ENCODE measurements around the gene SPOCK1. TPM values are rescaled to one million over a fixed set of nuclear protein-coding genes. Genes with fewer than 3 reads are reported as not detected.

SPOCK1 gene
- total RNA-seq, 4 donors from 2014 or later = 8.6 to 34.8 (median 13.2) TPM

DNA sequence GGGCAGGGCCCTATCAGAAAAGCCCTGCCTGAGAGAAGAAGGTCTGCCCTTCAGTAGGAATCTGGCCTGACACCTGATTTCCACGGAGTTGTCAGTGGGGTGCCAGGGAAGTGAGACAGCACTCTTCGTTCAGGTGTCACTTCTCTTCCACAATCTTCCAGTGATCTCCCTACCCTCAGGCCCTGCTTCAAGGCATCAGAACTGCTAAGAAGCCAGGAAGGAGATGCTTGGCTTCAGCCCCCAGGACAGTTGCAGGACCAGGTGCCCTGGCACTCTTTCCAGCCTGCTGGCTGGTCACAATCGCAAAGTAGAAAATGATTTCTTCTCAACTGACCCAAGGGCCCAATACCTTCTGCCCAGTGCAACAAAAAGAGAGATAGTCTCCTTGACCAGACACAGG, 50.3 kb downstream of the SPOCK1 start:
- Histone ChIP-seq H3K36me3 (no peaks in the 10 kb centered on the region), H3K4me3 (no peak overlapping the region)
- intact Hi-C loops (cut with DNase I; ENCODE audit: low total_unique reads) = no loop called here

DNA sequence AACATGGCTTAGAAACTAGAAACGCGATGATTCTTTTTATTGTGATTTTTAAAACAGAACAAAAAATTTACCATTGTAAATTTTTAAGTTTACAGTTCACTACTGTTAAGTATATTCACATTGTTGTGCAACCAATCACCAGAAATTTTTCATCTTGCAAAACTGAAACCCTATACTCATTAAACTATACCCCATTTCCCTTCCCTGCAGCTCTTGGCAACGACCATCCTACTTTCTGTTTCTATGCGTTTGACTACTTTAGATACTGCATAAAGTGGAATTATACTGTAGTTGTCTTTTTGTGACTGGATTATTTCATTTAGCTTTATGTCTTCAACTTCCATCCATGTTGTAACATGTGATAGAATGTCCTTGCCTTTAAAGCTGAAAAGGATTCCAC, 52.5 kb downstream of the SPOCK1 start:
- Histone ChIP-seq H3K9me3 (no peaks in the 10 kb centered on the region), H3K27ac (no peak overlapping the region), H3K27me3 (no peaks in the 10 kb centered on the region), H3K4me3 (no peak overlapping the region), H3K36me3 (no peaks in the 10 kb centered on the region), H3K4me1 (no peaks in the 10 kb centered on the region)
- in situ Hi-C loops (cut with MboI; ENCODE audit: low pct_ligation_motif_present in 1 of 4, low pct_unique_long_range_greater_than_20kb in 1 of 4, low sequenced_read_pairs in 3 of 4) = no loop called here
- no peak for DNase-seq
- intact Hi-C loops (cut with DNase I; ENCODE audit: low total_unique reads) = no loop called here
- TF ChIP-seq EP300 (IDR thresholded peaks at IDR 0.05; ENCODE audit: low read depth) (no peak), POLR2AphosphoS5 (IDR thresholded peaks at IDR 0.05) (no peak), POLR2A (IDR thresholded peaks at IDR 0.05) (no peak)
- TF ChIP-seq, protein P1, sequence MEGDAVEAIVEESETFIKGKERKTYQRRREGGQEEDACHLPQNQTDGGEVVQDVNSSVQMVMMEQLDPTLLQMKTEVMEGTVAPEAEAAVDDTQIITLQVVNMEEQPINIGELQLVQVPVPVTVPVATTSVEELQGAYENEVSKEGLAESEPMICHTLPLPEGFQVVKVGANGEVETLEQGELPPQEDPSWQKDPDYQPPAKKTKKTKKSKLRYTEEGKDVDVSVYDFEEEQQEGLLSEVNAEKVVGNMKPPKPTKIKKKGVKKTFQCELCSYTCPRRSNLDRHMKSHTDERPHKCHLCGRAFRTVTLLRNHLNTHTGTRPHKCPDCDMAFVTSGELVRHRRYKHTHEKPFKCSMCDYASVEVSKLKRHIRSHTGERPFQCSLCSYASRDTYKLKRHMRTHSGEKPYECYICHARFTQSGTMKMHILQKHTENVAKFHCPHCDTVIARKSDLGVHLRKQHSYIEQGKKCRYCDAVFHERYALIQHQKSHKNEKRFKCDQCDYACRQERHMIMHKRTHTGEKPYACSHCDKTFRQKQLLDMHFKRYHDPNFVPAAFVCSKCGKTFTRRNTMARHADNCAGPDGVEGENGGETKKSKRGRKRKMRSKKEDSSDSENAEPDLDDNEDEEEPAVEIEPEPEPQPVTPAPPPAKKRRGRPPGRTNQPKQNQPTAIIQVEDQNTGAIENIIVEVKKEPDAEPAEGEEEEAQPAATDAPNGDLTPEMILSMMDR (IDR thresholded peaks at IDR 0.05) = no peak
- WGBS, 2 donors (ENCODE audit: low coverage in 1 of 2) = 61 to 62% methylated on average over 4 of the region's 4 CpGs

More for the DNA sequence above, 50.3 kb downstream of the SPOCK1 start:
- H3K27ac ChIP-seq = no peak overlapping the region
- H3K9me3 ChIP-seq = no peaks in the 10 kb centered on the region
- in situ Hi-C loops (cut with MboI; ENCODE audit: low pct_ligation_motif_present in 1 of 4, low pct_unique_long_range_greater_than_20kb in 1 of 4, low sequenced_read_pairs in 3 of 4) = no loop called here
- no peaks in the 10 kb centered on the region for H3K4me1 ChIP-seq
- TF ChIP-seq POLR2AphosphoS5 (IDR thresholded peaks at IDR 0.05) = no peak
- no peak for TF ChIP-seq POLR2A (IDR thresholded peaks at IDR 0.05)
- TF ChIP-seq EP300 (IDR thresholded peaks at IDR 0.05; ENCODE audit: low read depth) = no peak
- TF ChIP-seq, protein P1 (IDR thresholded peaks at IDR 0.05) = no peak
- DNase-seq = no peak
- no peaks in the 10 kb centered on the region for H3K27me3 ChIP-seq
- 65% methylated on average over 3 of the region's 3 CpGs; no CpG with 5 or more reads in 1 of the 2 donors for WGBS, 2 donors (ENCODE audit: low coverage in 1 of 2)

DNA sequence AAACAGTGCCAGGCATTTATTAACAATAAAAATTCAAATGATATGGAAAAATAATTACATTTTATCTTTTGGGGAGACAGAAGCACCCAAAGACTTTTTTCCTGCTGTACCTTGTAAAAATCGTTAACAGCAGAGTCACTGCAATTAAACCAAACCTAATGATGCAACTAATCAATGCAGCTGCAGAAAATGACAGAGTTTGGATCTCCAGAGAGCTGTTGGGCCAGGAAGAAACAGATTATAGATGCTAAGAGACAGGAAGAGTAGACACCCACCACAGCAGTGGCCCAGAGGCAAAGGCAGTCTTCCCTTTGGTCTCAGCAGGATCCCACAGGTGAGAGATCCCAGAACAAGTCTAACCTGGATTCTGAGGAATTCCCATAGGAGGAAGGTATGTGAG, 53.0 kb downstream of the SPOCK1 start:
- Histone ChIP-seq H3K27ac (no peak overlapping the region), H3K27me3 (no peaks in the 10 kb centered on the region), H3K4me1 (no peaks in the 10 kb centered on the region), H3K4me3 (no peak overlapping the region), H3K9me3 (no peaks in the 10 kb centered on the region), H3K36me3 (no peaks in the 10 kb centered on the region)
- intact Hi-C loops (cut with DNase I; ENCODE audit: low total_unique reads) (no loop called here), in situ Hi-C loops (cut with MboI; ENCODE audit: low pct_ligation_motif_present in 1 of 4, low pct_unique_long_range_greater_than_20kb in 1 of 4, low sequenced_read_pairs in 3 of 4) (no loop called here)
- TF ChIP-seq POLR2A (IDR thresholded peaks at IDR 0.05) (no peak), POLR2AphosphoS5 (IDR thresholded peaks at IDR 0.05) (no peak), EP300 (IDR thresholded peaks at IDR 0.05; ENCODE audit: low read depth) (no peak)
- TF ChIP-seq, protein P1 (IDR thresholded peaks at IDR 0.05) = no peak
- 14 to 46% methylated on average over 1 of the region's 1 CpG for WGBS, 2 donors (ENCODE audit: low coverage in 1 of 2)
- DNase-seq = no peak

DNA sequence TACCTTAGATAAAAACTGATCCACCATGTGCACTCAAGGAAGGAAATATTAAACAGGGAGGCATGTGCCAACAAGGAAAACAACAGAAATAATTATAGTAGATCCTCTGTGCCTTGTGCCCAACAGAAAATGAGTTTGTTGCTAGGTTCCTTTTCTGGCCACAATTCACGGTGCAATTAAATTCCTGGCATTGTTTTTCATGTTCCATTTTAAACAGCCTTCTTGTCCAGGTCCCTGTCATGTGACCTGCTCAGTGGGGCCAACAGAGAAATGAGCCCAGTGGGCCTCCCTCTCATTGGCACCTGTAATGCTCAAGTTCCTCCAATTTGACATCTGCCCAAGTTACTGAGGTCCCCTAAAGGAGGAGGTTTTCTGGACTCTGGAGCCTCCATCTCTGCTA, 56.5 kb downstream of the SPOCK1 start:
- Histone ChIP-seq H3K36me3 (no peaks in the 10 kb centered on the region), H3K9me3 (no peaks in the 10 kb centered on the region), H3K4me3 (no peak overlapping the region), H3K4me1 (no peaks in the 10 kb centered on the region), H3K27ac (no peak overlapping the region), H3K27me3 (no peaks in the 10 kb centered on the region)
- intact Hi-C loops (cut with DNase I; ENCODE audit: low total_unique reads) = no loop called here
- DNase-seq = no peak
- in situ Hi-C loops (cut with MboI; ENCODE audit: low pct_ligation_motif_present in 1 of 4, low pct_unique_long_range_greater_than_20kb in 1 of 4, low sequenced_read_pairs in 3 of 4) = no loop called here
- WGBS, 2 donors (ENCODE audit: low coverage in 1 of 2) = 34% methylated on average over 1 of the region's 1 CpG; no CpG with 5 or more reads in 1 of the 2 donors
- no peak for TF ChIP-seq POLR2A (IDR thresholded peaks at IDR 0.05)
- TF ChIP-seq POLR2AphosphoS5 (IDR thresholded peaks at IDR 0.05) = no peak
- no peak for TF ChIP-seq EP300 (IDR thresholded peaks at IDR 0.05; ENCODE audit: low read depth)
- TF ChIP-seq, protein P1 (IDR thresholded peaks at IDR 0.05) = no peak

Data from transverse colon (tissue), 4 donors.